ENCODE results near the gene CREBL2.
A peak's percentile ranks its signal among the peaks of the same experiment; 100 is the strongest.
"Not testable (repeated sequence)": the region's sequence is repeated elsewhere in the genome, so short reads cannot be mapped to it uniquely, and the experiment has no call there.

The CREBL2 gene, protein sequence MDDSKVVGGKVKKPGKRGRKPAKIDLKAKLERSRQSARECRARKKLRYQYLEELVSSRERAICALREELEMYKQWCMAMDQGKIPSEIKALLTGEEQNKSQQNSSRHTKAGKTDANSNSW

GRCh38 chr12:12611512-12612306 is at the start of gene CREBL2:
Gene CREBL2, plus strand, starts transcription at chr12:12611876. Its CDS starts 297 bp downstream, at chr12:12612173.
- Mint-ChIP-seq H3K27ac (peak within 1 kb of the TSS; percentile 98), H3K27me3 (no peaks in the 10 kb centered on the region), H3K4me3 (peak within 1 kb of the TSS; percentile 84 to 99), H3K36me3 (peaks cover 1 to 10% of the 10 kb centered on the region in 2 donors), H3K9me3 (no peaks in the 10 kb centered on the region), H3K4me1 (peaks cover 22 to 41% of the 10 kb centered on the region in 2 donors)
- ATAC-seq (replicated peaks) (peak; percentile 89 to 92), DNase-seq (peak; percentile 84)

DNA sequence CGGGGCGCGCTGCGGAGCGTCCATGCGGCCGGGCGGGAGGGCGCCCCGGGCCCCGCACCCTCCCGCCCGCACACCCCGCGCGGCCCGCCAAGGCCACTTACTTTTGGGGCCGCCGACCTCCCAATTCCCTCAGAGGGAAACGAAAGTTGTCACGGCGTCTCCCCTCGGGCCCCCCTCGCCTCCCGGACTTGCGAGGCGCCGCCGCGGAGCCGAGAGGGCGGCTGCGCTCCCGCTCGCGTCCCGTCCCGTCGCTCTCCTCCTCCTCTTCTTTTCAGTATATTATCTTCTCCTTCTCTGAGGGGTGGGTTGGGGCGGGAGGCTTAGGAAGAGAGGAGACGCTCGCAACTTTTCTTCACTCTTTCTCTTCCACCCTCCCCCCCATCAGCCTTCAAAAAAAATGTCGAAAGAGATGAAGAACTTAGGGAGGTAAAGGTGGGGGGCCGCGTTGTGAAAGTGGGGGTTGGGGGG is 49.6 kb upstream of the CREBL2 start:
- no peak for DNase-seq

DNA sequence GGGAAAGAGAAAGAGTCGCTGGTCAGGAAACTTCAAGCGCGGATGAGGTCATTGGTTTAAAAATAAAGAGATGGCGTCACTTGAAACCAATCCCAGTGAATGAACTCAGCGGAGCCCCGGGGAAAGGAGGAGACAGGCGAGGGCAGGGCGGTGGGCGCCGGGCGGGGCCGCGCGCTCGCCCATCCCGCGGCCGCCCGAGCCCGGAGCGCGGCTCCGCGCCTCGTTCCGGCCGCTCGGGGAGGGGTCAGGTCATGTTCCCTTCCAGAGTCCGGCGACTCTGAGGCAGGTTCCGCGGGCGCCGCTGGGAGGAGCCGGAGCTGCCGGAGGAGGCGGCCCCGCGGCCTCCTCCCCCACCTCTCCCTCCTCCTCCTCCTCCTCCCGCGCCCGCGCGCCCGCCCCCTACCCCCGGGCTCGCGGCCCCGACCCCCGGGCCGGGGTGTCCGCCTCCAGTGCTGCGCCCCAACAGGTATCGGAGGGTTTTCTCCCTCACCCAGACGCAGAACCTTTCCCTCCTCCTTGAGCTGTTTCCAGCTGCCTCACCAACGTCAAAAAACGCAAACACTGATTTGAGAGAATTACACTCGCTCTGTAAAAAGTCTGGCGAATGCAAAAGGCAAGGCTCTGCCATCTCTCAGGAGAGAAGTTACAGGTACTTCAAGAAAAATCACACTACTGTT is 49.0 kb upstream of the CREBL2 start, which contains the start of gene DUSP16:
Gene DUSP16, minus strand, starts transcription at position 279 of the 677 bp plus-strand sequence. CDS start 41,765 bp downstream, outside the sequence.
- ATAC-seq (replicated peaks) (peak; percentile 69 to 73), DNase-seq (peak; percentile 66)
- peaks cover 3 to 14% of the 10 kb centered on the region in 2 donors for H3K4me1 Mint-ChIP-seq
- H3K27me3 Mint-ChIP-seq = peaks cover 0 to 4% of the 10 kb centered on the region in 2 donors
- H3K9me3 Mint-ChIP-seq = peaks cover 2 to 4% of the 10 kb centered on the region in 2 donors
- H3K36me3 Mint-ChIP-seq = no peaks in the 10 kb centered on the region
- peak within 1 kb of the TSS; percentile 89 for H3K27ac Mint-ChIP-seq
- H3K4me3 Mint-ChIP-seq = peak within 1 kb of the TSS; percentile 82 to 84

More for the DNA sequence above, 49.6 kb upstream of the CREBL2 start:
- Mint-ChIP-seq H3K4me3 (peak overlapping the region; percentile 82 to 84), H3K27me3 (peaks cover 0 to 4% of the 10 kb centered on the region in 2 donors), H3K4me1 (peaks cover 3 to 14% of the 10 kb centered on the region in 2 donors), H3K9me3 (peaks cover 2 to 4% of the 10 kb centered on the region in 2 donors), H3K27ac (peak overlapping the region; percentile 89), H3K36me3 (no peaks in the 10 kb centered on the region)
- peak in 1 of 2 donors; percentile 11 for ATAC-seq (replicated peaks)

DNA sequence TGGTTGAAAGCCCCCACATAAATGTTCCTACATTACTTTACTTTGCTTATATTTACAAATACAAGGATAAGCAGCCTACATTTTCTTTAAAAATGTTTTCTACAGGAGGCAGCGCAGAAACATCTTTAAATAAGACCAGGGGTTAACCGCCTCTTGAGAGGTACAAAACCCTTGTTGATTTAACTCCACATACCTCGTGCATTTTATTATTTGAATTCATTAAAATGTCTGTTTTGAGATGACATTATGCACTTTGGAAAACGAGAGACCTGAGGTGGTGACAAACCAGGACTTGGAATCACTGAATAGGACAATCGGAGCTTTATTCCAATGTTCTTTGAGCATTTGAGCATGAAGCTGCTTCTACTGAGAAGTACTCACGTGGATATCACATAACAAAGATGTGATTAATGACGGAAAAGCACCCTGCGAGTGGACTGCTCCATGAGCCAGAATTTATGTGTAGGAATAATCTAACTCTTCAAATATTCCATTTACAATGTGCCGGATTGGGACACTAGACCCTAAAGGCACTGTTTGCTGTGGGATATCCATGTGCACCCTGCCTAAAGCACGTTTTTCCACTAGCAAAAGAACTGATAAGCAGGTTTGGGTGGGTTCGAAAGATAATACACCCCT is 48.3 kb upstream of the CREBL2 start:
- Mint-ChIP-seq H3K27ac (peak overlapping the region; percentile 52), H3K36me3 (no peaks in the 10 kb centered on the region), H3K4me1 (peaks cover 3 to 14% of the 10 kb centered on the region in 2 donors), H3K27me3 (peaks cover 0 to 4% of the 10 kb centered on the region in 2 donors), H3K9me3 (peaks cover 2 to 4% of the 10 kb centered on the region in 2 donors), H3K4me3 (peak overlapping the region; percentile 79 to 84)
- DNase-seq (no peak), ATAC-seq (replicated peaks) (no peak)

DNA sequence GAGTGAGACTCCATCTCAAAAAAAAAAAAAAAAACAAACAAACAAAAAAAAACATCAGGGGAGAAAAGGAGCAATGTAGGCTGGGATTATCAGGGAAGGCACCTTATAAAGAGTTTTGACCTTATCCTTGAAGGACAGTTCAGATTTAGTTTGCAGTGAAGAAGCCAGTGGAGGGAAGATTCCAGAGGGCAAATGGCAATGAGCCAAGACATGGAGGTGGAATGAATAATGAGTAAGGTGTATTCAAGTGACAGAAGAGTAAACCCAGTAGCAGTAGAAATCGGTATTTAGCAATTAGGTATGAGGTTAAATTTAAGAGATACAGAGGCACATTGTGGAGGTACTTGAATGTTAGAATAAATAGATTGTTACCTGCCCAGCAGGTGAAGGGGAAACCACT is 46.8 kb upstream of the CREBL2 start:
- Mint-ChIP-seq H3K27ac (no peak overlapping the region), H3K36me3 (no peaks in the 10 kb centered on the region), H3K27me3 (peaks cover 5% of the 10 kb centered on the region in 2 donors), H3K9me3 (peaks cover 2 to 4% of the 10 kb centered on the region in 2 donors), H3K4me1 (peaks cover 3 to 14% of the 10 kb centered on the region in 2 donors), H3K4me3 (no peak overlapping the region)
- ATAC-seq (replicated peaks) (no peak), DNase-seq (no peak)

DNA sequence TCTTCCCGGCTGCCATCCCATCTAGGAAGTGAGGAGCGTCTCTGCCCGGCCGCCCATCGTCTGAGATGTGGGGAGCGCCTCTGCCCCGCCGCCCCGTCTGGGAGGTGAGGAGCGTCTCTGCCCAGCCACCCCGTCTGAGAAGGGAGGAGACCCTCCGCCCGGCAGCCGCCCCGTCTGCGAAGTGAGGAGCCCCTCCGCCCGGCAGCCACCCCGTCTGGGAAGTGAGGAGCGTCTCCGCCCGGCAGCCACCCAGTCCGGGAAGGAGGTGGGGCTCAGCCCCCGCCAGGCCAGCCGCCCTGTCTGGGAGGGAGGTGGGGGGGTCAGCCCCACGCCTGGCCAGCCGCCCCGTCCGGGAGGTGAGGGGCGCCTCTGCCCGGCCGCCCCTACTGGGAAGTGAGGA is 45.7 kb upstream of the CREBL2 start:
- not testable (repeated sequence) for H3K9me3 Mint-ChIP-seq, DNase-seq, H3K36me3 Mint-ChIP-seq

DNA sequence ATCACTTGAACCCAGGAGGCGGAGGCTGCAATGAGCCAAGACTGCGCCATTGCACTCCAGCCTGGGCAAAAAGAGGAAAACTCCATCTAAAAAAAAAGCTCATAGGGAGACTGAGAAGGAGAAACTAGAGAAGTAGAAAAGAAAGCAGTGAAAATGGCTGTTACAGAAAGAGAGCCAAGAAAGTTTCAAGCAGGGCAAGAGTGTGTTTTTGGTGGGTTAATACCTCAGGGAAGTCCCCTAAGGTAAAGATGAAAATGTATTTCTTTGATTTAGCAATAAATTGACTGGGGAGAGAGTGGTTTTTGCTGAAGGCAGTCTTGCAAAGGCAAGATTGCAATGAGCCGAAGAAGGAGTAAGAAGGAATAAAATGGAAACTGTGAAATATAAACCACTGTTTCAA is 39.0 kb upstream of the CREBL2 start:
- Mint-ChIP-seq H3K4me1 (no peaks in the 10 kb centered on the region), H3K36me3 (no peaks in the 10 kb centered on the region), H3K27ac (no peak overlapping the region), H3K9me3 (no peaks in the 10 kb centered on the region), H3K27me3 (peaks cover 7 to 12% of the 10 kb centered on the region in 2 donors), H3K4me3 (no peak overlapping the region)
- DNase-seq = no peak
- no peak for ATAC-seq (replicated peaks)

More for the DNA sequence above, 45.7 kb upstream of the CREBL2 start:
- not testable (repeated sequence) for H3K4me3 Mint-ChIP-seq; H3K27me3 Mint-ChIP-seq; H3K4me1 Mint-ChIP-seq; ATAC-seq (replicated peaks); H3K27ac Mint-ChIP-seq

DNA sequence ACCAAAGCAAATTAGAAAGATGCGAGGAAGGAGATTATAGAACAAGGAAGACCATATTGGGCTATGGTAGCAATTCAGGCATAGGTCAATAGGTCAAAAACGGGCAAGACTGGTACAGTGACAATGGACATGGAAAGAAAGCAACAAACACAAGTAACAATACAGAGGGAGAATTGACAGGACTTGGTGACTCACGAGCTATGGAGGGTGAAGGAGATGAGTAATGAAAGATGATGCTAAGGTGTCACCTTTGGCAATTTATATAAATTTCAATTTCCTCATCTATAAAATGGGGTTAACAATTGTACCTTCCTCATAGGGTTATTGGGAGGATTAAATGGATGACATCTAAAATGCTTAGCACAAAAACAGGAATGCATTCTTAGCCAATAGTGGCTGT is 33.9 kb upstream of the CREBL2 start:
- Mint-ChIP-seq H3K36me3 (no peaks in the 10 kb centered on the region), H3K27ac (no peak overlapping the region), H3K27me3 (peaks cover 0 to 8% of the 10 kb centered on the region in 2 donors), H3K4me3 (no peak overlapping the region), H3K4me1 (peaks cover 0 to 5% of the 10 kb centered on the region in 2 donors), H3K9me3 (no peaks in the 10 kb centered on the region)
- ATAC-seq (replicated peaks) (no peak), DNase-seq (no peak)

GRCh38 chr12:12580716-12581115 is 31.0 kb upstream of the CREBL2 start:
- H3K4me3 Mint-ChIP-seq; H3K4me1 Mint-ChIP-seq; ATAC-seq (replicated peaks); H3K9me3 Mint-ChIP-seq; H3K27me3 Mint-ChIP-seq; H3K36me3 Mint-ChIP-seq; DNase-seq; H3K27ac Mint-ChIP-seq: not testable (repeated sequence)

- DNase-seq = no peak
- ATAC-seq (replicated peaks) = peak; percentile 30 to 33
- no peak overlapping the region for H3K4me3 Mint-ChIP-seq
- H3K9me3 Mint-ChIP-seq = peaks cover 0 to 1% of the 10 kb centered on the region in 2 donors
- H3K36me3 Mint-ChIP-seq = peaks cover 0 to 3% of the 10 kb centered on the region in 2 donors
- peaks cover 5 to 8% of the 10 kb centered on the region in 2 donors for H3K27me3 Mint-ChIP-seq
- peaks cover 9 to 11% of the 10 kb centered on the region in 2 donors for H3K4me1 Mint-ChIP-seq
- peak overlapping the region; percentile 39 for H3K27ac Mint-ChIP-seq
Measured at GRCh38 chr12:12582193-12582881, 29.3 kb upstream of the CREBL2 start.

DNA sequence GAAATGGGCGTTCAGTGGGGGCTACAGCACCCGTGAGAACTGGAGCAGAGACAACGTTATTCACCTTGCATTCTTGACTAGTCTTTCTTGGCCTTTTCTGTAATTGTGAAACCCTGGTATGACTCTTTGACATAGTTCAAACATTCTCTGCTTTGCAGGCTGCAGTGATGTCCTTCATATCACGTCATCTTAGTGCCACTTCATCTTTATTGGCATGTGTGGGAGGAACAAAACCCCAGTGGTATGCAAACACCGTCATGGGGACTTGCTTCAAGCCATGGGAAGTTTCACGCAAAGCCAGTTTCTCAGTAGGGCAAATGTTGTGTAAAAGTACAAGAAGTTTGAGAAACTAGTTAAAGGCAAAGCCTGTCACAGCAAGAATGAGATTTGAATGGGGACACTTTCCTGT is 28.8 kb upstream of the CREBL2 start:
- peaks cover 0 to 1% of the 10 kb centered on the region in 2 donors for H3K9me3 Mint-ChIP-seq
- H3K27me3 Mint-ChIP-seq = peaks cover 7 to 9% of the 10 kb centered on the region in 2 donors
- no peak overlapping the region for H3K4me3 Mint-ChIP-seq
- peak; percentile 64 for DNase-seq
- peak overlapping the region; percentile 59 for H3K27ac Mint-ChIP-seq
- peak; percentile 92 to 95 for ATAC-seq (replicated peaks)
- H3K36me3 Mint-ChIP-seq = peaks cover 0 to 3% of the 10 kb centered on the region in 2 donors
- H3K4me1 Mint-ChIP-seq = peaks cover 9 to 11% of the 10 kb centered on the region in 2 donors

DNA sequence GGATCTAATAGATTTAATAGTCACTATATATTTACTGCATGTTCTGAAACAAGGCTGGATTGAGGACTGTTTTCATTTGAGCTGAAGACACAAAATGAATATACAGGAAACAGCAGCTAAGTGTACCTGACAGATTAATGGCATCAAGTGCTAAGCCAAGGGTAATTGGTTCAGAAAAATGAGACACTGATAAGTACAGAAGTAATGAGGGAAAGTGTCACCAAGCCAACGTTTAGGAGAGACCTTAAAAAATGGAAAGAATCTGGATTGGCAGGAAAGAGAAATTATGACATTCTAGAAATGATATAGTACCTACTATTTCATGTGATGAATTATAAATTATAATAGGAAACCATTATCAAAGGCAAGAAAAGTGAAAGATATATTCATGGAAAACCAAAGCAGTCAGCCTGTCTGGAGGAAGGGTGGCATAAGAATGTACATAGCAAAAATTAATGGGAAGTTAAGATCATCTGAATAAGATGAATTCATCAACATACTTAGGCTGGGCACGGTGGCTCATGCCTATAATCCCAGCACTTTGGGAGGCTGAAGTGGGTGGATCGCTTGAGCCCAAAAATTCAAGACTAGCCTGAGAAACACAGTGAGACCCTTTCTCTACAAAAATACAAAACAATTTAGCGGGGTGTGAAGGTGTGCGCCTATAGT is 28.0 kb upstream of the CREBL2 start:
- DNase-seq (no peak), ATAC-seq (replicated peaks) (no peak)
- Mint-ChIP-seq H3K27me3 (peaks cover 11 to 12% of the 10 kb centered on the region in 2 donors), H3K36me3 (peaks cover 0 to 3% of the 10 kb centered on the region in 2 donors), H3K4me1 (peaks cover 9 to 11% of the 10 kb centered on the region in 2 donors), H3K27ac (no peak overlapping the region), H3K4me3 (no peak overlapping the region), H3K9me3 (peaks cover 0 to 1% of the 10 kb centered on the region in 2 donors)

Measured in stimulated activated naive B cell treated with anti-CD40 and anti-IgM and Interleukin-4, amounts not matched to agents 10 μg/mL and 1 μg/mL and 100 μg/mL, for 72 hours (primary cell).